Measurements from ENCODE around the gene RAMAC. TPM values are rescaled to one million over a fixed set of nuclear protein-coding genes. Genes with fewer than 3 reads are reported as not detected.
"Not testable (repeated sequence)": the region's sequence is repeated elsewhere in the genome, so short reads cannot be mapped to it uniquely, and the experiment has no call there.

RAMAC gene
- total RNA-seq (2022) (31.5 and 34.5 TPM in 2 replicates), Bru-seq, nascent RNA (percentile 87 among the genes with signal in this experiment), BruChase-seq, experiment 1, labeled RNA remaining after a 6-hour chase (percentile 92 among the genes with signal in this experiment), BruChase-seq, experiment 2, labeled RNA remaining after a 2-hour chase (percentile 98 among the genes with signal in this experiment)
- long read RNA-seq, transcript RAMAC-201 (4 exons, 1,568 nt): major isoform, 172 of 184 reads
- long read RNA-seq, partial matches to known transcripts: 1 of 184 reads
- long read RNA-seq, other reads (novel, unspliced or antisense): 11 of 184 reads

- Mint-ChIP-seq H3K36me3 (ENCODE audit: insufficient read depth, unreplicated experiment) (peaks cover 52% of the 10 kb centered on the region), H3K27ac (ENCODE audit: unreplicated experiment) (peak within 1 kb of the TSS; percentile 94), H3K4me3 (ENCODE audit: low read depth, unreplicated experiment) (peak within 1 kb of the TSS; percentile 83), H3K27me3 (ENCODE audit: unreplicated experiment) (no peaks in the 10 kb centered on the region), H3K4me1 (ENCODE audit: low read depth, unreplicated experiment) (peaks cover 18% of the 10 kb centered on the region), H3K9me3 (ENCODE audit: low read depth, unreplicated experiment) (peaks cover 2% of the 10 kb centered on the region)
- TF ChIP-seq CTCF (IDR thresholded peaks at IDR 0.05; ENCODE audit: unreplicated experiment): no peak
- BruUV-seq (replicated peaks): TSS peak; percentile 54
- CTCF ChIA-PET: interaction anchor here (0.5 to 1.2 kb wide), 4 partner anchors 45 to 236 kb away, joined by 4 to 8 read pairs (median 4); no protein-coding TSS in a partner anchor
- intact Hi-C loops (cut with micrococcal nuclease; ENCODE audit: unreplicated experiment): loop anchor here (2.0 to 10.0 kb wide), 3 partner anchors 69 to 151 kb away; no protein-coding TSS in a partner anchor
- peak; percentile 93 for DNase-seq
Measured at GRCh38 chr15:82985688-82986441, at the start of gene RAMAC. RAMAC (plus strand) TSS chr15:82986210; CDS start chr15:82989019, 2,809 bp downstream.

- Mint-ChIP-seq H3K4me3 (ENCODE audit: low read depth, unreplicated experiment) (no peak overlapping the region), H3K4me1 (ENCODE audit: low read depth, unreplicated experiment) (peaks cover 55% of the 10 kb centered on the region), H3K27ac (ENCODE audit: unreplicated experiment) (no peak overlapping the region), H3K36me3 (ENCODE audit: insufficient read depth, unreplicated experiment) (no peaks in the 10 kb centered on the region), H3K9me3 (ENCODE audit: low read depth, unreplicated experiment) (no peaks in the 10 kb centered on the region), H3K27me3 (ENCODE audit: unreplicated experiment) (no peaks in the 10 kb centered on the region)
- no TSS peak for BruUV-seq (replicated peaks)
- no peak for DNase-seq
- intact Hi-C loops (cut with micrococcal nuclease; ENCODE audit: unreplicated experiment): no loop called here
- no peak for TF ChIP-seq CTCF (IDR thresholded peaks at IDR 0.05; ENCODE audit: unreplicated experiment)
- CTCF ChIA-PET: interaction anchor here (0.6 to 0.8 kb wide), 2 partner anchors 14 to 76 kb away, joined by 4 to 7 read pairs; no protein-coding TSS in a partner anchor
Measured at GRCh38 chr15:82936966-82937711, 48.9 kb upstream of the RAMAC start.

DNA sequence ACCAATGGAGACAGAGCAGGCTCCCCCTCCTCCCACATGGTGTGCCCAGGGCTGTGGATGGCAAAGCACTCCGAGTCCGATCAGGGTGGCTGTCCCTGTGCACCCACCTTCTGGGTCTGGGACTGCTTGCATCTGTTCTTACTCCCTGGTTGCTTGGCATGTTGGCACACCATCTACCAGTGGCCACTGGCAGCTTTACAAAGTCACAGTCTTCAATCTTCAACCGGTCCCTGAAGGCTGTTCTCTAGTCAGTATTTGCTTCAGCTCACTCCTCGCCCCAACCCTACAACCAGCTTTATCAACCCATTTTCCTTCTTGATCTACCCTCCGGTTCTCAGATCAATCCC, 48.3 kb upstream of the RAMAC start:
- no peaks in the 10 kb centered on the region for H3K9me3 Mint-ChIP-seq (ENCODE audit: low read depth, unreplicated experiment)
- no peak for TF ChIP-seq CTCF (IDR thresholded peaks at IDR 0.05; ENCODE audit: unreplicated experiment)
- H3K4me1 Mint-ChIP-seq (ENCODE audit: low read depth, unreplicated experiment): peaks cover 60% of the 10 kb centered on the region
- CTCF ChIA-PET: no interaction called here
- H3K27ac Mint-ChIP-seq (ENCODE audit: unreplicated experiment): no peak overlapping the region
- no peak for DNase-seq
- no peak overlapping the region for H3K4me3 Mint-ChIP-seq (ENCODE audit: low read depth, unreplicated experiment)
- peaks cover 3% of the 10 kb centered on the region for H3K36me3 Mint-ChIP-seq (ENCODE audit: insufficient read depth, unreplicated experiment)
- H3K27me3 Mint-ChIP-seq (ENCODE audit: unreplicated experiment): no peaks in the 10 kb centered on the region
- intact Hi-C loops (cut with micrococcal nuclease; ENCODE audit: unreplicated experiment): no loop called here
- BruUV-seq (replicated peaks): no TSS peak

DNA sequence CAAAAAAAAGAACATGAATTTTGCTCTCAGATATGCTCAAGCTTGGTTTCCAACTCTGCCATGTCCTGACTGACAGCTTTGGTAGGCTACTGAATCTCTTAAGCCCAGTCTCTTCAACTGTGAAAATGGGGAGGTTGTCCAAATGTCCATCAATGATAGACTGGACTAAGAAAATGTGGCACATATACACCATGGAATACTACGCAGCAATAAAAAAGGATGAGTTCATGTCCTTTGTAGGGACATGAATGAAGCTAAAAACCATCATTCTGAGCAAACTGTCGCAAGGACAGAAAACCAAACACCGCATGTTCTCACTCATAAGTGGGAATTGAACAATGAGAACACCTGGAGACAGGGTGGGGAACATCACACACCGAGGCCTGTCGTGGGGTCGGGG, 46.3 kb upstream of the RAMAC start:
- intact Hi-C loops (cut with micrococcal nuclease; ENCODE audit: unreplicated experiment); H3K4me3 Mint-ChIP-seq (ENCODE audit: low read depth, unreplicated experiment); H3K27ac Mint-ChIP-seq (ENCODE audit: unreplicated experiment); H3K27me3 Mint-ChIP-seq (ENCODE audit: unreplicated experiment); CTCF ChIA-PET; BruUV-seq (replicated peaks); H3K9me3 Mint-ChIP-seq (ENCODE audit: low read depth, unreplicated experiment); H3K36me3 Mint-ChIP-seq (ENCODE audit: insufficient read depth, unreplicated experiment); DNase-seq: not testable (repeated sequence)
- peaks cover 57% of the 10 kb centered on the region for H3K4me1 Mint-ChIP-seq (ENCODE audit: low read depth, unreplicated experiment)

Data from Calu3 (cell line).